HG02588 (cell line): Measurements from ENCODE around the gene DAB1.

Experiments
- ATAC-seq: cut with Tn5 transposase; IDR thresholded peaks from one replicate; pipeline ENCODE4 v1.9.1; 2021; ENCODE audit warnings: mild to moderate bottlenecking, moderate library complexity; ENCODE audit not compliant: unreplicated experiment

Gene DAB1

DNA sequence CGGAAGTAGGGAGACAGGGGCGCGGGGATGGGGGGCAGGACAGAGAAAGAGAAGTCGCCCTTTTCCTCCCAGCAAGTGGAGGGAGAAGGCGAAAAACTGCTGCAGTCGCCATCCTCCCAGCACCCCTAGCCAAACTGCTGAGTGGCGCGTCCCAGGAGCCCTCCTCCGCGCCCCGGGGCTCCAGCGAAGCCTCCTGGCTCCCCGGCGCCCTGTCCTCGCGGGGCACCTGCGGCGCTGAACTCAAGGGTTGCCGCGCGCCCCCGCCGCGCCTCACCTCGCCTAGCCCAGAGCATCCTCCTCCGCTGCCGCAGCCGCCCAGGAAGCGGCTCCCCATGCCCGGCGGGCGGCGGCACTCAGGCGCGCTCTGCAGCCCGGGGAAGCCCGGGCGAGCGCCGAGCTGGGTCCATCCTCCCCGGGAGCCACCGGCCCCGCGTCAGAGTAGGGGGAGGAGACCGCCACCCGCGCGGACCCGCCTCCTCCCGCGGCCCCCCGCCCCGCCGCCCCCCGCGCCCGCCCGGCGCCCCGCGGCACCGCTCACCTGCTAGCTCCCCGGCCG lies at the start of gene DAB1:
TSS of gene DAB1 (minus strand) at position 405 of the 556 bp plus-strand sequence. CDS start 133,030 bp downstream, outside the sequence.
- no peak for ATAC-seq

DNA sequence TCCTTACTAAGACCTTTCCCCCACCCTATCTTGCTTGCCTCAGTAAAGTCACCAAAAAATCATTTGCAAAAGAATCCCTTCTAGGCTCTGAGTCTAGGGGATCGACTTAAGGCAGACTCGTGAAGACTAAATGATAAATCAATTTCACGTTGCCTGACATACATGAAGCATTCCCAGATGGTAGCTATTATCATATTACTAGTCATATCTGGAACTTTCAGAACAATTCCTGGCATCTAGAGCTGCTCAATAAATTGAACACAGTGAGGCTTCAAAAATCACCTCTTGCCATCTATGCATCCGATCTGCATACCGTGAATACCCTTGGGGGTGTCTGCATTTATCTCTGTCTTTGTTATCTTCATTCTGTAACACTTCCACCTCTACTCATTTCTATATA lies 49.6 kb upstream of the DAB1 start:
- ATAC-seq, result no peak

DNA sequence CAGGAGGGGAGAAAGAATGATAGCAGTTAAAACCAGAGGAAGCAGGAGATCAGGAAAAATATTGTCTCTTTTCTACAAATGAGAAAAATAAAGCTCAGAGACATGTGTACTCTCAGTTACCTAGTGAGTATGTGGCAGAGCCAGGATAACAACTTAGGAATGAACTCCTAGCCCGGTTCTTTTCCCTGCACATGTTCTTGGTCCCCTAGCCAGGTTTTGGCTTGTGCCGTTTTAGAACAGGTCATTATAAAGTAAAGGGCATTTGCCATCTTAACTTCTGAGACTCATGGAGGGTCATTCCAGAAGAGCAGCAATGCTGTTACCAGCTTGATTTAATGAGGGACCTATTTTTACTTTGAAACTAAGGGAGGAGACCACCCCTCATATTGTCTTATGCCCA lies 48.1 kb upstream of the DAB1 start:
- no peak for ATAC-seq

DNA sequence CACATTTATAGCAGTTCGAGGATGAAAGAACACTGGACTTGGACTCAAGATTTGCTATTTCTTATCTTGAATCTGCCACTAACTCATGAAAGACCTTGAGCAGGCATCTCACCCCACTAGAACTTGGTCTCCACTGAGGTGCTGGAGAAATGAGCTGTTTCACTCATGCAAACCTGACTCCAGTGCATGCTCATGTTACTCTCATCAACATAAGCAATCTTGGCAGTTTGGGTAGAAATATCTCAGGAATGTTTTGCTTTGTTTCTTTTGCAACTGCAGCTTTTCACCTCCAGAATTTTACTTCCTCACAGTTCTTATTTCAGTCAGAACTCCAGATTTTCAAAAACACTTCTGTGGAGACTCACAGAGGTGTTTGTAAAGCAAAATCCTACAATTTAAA lies 46.2 kb upstream of the DAB1 start:
- no peak for ATAC-seq

DNA sequence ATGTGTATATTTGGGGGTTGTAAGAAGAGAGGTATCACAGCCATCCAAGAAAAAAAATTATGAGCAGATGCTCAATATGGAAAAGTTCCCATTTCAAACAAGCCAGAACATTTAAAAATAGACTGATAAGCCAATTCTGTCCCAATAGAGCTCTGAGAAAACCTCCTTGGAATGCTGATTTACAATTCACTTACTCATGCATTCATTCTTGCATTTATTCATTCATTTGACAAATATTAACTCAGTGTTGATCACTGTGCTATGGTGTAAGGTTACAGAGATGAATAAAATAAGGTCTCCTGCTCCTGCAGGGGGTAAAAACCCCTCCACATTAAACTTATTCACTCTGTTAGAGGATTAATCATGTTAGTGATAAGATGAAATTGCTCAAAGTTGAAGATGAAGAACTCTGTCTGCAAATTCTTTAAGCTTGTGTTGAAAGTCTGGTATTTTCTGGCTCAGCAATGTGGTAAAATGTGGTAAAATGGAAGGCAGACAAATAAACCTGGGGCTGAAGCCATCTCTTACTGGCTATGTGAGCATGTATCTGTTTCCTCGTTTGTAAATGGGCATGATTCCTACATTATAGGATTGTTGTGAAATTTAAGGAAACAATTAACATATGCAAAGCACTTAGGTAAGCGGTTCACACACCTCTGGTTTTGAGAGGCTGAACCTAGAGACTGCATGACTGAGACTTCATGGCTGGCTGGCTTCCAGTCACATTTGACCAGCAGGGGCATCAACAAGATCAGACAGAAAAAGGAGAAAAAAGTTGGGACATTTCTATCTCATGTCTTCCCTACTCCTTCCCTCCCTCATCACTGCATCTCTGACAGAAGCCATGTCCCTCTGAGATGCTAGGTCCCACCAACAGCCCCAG lies 45.0 kb upstream of the DAB1 start:
- no peak for ATAC-seq

DNA sequence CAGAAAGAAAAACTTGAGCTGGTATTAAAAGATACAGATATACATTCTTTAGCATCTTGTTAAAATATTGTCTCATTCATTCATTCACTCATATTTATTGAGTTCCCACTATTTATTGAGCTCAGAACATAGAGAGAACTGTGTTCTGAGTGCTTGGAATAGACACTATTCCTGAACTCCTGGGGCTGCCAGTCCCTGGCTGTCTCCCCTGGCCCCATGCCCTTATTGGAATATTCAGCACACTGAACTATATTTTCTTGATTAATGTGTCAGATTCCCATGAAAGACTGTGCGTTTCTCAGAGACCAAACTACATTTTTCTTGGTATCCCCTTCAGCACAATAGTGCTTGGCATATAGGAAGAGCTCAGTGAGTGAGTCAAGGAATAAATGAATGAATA lies 44.0 kb upstream of the DAB1 start:
- ATAC-seq, result no peak

DNA sequence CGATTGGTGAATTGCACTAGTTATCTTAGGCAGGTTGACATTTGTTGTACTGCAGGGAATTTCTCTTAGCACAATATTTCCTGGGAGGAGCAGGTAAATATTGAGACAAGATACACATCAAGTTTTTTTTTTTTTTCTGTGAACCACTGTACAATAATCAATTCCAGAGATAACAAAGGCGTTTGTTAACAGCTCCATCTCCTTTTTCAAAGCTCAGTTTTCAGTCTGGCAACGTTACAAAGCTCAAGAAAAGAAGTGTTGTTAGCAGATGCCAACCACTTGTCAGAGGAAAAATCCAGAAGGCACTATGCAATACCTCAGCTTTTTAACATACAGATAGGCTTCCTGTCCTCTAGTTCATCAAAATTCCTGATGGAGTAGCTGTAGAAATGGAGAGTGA lies 40.9 kb upstream of the DAB1 start:
- ATAC-seq, result no peak

DNA sequence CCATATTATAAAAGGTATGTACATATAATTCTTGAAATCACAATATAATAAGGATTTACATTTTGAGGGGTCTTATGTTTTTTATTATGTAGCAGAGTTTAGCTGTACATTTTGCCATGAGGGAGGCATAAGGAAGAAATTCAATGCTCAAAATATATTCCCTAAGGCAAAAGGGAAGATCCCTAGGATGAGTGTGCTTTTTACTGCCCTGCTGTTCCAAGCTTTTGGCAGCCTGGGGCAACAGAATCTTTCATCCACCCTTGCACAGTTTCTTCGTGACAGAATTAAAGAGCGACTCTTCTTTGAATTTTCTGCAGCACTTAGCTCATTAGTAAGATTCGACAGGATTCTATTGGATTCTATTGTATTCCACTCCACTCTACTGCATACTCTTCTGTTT lies 39.5 kb upstream of the DAB1 start:
- no peak for ATAC-seq

DNA sequence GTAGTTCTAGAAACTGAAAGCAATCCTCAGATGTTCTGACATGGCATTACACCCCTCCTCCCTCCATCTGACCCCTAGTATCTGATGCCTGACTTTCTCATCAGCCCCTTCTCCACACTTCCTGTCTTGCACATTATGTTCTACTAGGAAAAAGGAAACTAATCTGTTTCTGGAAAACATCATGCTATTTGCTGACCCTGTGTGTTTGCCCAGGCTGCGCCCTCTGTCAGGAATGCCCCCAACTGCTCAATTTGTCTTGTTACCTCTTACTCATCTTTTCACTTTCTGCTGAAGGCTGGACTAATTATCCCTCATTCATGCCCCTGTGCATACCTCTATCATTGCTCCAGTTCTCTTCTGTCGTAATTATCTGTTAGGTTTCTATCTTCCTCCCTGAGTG lies 37.5 kb upstream of the DAB1 start:
- no peak for ATAC-seq

DNA sequence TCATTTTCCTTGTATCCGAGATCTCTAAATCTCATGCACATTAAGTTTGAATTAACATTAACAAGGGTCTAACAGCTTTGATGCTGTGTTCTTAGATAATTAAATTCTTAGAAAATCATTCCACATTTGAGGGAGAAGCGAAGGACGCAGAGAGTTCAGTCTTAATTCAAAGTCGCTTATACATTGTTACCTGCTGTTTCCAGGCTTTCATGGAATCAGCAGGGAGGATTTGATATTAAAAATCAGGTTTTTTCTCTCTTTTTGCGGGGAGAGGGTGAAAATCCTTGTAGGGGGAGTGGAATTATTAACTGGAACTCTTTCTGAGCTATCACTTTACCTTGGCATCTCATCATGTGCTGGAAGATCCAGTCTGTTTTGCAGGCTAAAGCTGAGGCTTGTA lies 27.7 kb upstream of the DAB1 start:
- ATAC-seq, result no peak

DNA sequence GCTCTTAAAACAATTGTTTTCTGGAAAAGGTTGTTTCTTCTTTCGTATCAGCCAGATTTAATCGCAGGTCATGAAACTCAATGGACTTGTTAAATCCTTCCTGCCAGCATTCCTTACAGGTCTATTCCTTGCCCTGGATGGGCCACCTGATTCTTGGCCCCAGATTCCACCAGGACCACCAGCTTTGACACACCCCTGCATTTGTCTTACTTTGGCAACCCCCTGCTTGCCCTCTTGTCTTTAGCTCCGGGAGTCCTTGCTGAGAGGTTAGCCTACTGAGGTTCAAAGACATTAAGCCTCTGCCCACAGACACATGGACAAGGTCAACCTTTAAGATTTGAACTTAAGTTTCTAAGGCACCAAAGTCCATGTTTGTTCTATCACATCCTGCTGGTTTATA lies 27.1 kb upstream of the DAB1 start:
- ATAC-seq, result no peak

DNA sequence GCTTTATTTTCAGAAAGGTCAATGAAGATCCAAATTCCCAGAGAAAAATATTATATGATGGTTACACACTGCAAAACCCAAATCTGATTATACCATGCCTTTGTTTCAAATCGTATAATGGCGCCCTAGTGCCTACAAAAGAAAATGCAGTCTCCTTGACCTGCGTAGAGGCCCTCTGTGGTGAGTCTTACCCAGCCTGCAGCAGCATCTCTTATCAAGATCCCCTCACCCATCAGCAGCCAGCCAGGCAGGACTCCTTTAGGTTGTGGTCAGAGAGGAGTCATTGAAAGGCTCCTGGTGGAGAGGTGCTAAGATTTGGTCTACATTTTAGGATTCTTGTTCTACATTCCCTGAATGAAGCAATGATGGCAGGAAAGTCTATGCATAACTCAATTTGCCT lies 23.7 kb upstream of the DAB1 start:
- ATAC-seq, result no peak

DNA sequence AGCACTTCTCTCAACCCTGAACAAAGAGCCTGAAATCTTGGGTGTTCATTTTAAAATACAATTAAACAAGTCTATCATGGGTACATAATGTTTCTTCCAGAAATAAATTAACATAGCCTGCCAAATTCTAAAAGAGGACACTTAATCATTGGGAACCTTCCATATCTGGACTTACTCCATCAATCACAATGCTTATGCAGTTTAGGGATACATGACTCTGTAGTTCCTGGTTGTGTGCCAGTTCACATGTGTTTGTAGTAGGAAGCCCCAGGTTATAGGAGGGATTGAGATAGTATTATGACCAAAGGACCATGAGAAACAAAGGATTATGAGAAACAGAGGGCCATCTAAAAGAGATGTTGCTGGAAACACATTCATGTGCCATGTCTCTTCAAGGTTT lies 19.1 kb upstream of the DAB1 start:
- no peak for ATAC-seq

DNA sequence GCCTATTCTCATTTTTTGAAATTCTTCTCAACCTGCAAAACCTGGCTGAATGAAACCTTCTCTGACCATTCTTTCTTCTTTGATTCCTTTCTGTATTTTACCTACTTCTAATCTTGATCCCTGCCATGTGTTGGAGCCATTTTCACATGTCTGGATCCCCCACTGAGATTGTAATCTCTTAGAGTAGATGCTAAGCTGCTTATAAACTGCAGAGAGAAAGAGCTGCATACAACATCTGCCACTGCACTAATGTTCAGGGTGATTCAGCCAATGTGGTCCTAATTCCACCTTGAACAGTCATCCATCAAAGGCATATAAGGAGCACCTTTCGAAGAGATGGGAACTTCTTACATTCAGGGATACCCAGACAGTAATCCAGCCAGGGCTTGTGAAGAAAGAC lies 16.2 kb upstream of the DAB1 start:
- ATAC-seq, result no peak

DNA sequence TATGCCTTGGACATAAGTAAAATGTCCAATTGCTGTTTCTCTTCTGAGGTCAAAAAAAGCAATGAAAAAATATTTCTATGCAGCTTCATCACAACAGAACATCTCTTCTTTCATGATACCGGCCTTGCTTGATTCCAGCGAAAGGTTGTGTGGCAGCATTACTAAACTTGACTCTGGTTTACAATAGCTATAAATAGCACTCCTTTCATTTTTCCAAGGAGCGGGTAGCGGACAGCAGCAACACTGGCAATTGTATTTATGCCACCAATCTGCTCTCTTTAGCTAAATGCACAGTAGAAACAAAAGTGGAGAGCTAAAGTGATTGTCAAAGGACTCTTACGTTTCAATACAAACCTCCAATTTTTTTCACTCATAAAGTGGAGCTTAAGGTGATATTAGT lies 7.5 kb upstream of the DAB1 start:
- no peak for ATAC-seq

DNA sequence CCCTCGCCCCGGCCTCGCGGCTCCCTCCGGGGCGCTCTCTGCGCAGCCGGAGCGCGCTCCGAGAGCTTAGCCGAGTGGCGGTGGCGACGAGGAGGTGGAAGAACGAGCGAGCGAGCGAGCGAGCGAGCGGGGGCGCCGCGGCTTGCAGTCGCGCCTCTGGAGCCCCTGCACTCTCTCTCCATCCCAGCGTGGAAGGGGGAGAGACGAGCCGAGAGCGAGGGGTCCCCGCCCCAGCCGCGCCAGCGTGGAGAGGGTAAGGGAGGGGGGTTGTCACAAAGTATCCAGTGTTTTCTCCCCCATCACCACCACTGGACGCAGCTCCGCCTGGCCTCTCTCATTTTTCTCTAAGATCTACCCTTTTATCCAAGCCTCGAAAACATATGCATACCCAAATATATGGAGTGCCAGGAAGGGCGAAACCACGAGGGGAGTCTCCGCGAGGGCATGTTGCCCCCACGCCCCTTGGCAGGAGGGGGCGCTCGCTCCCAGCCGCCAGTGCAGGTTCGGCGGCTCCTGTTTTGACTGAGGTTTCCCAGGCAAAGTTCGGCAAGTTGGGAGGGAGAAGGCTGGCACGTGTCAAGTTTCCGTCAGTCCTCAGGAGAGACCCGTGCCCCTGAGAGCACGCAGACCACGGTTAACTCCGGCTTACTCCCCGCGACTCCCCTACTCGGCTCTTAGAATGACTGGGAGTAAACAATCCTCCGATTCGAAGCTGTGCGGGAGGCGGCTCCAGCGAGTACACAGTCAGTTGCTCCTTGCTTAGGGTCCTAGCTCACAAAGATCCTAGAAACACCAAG lies 569 bp upstream of the DAB1 start:
- ATAC-seq, result no peak

DNA sequence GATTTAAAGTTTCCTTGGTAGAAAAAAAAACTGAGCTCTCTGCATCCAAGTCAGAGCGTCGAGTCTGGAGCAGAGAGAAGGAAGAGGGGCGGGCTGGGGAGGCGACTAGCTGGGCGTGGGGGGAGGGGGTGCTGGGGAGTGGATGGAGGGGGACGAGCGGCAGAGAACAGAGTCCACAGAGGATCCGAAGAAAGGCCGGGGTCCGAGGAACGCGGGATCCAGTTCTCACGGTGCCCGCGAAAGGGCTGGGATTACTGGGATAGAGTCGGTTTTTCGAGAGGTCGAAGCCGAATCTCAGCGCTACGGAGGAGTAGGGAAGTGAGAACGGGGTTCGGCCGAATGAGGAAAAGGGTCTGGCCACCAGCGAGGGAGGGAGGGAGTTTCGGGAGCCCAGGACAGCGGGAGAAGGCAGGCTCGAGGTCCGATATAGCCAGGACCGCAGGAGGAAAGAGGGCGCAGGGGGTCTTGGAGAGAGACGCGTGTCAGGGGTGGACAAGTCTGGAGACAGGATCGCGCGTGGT lies 665 bp downstream of the DAB1 start:
- ATAC-seq, result no peak

DNA sequence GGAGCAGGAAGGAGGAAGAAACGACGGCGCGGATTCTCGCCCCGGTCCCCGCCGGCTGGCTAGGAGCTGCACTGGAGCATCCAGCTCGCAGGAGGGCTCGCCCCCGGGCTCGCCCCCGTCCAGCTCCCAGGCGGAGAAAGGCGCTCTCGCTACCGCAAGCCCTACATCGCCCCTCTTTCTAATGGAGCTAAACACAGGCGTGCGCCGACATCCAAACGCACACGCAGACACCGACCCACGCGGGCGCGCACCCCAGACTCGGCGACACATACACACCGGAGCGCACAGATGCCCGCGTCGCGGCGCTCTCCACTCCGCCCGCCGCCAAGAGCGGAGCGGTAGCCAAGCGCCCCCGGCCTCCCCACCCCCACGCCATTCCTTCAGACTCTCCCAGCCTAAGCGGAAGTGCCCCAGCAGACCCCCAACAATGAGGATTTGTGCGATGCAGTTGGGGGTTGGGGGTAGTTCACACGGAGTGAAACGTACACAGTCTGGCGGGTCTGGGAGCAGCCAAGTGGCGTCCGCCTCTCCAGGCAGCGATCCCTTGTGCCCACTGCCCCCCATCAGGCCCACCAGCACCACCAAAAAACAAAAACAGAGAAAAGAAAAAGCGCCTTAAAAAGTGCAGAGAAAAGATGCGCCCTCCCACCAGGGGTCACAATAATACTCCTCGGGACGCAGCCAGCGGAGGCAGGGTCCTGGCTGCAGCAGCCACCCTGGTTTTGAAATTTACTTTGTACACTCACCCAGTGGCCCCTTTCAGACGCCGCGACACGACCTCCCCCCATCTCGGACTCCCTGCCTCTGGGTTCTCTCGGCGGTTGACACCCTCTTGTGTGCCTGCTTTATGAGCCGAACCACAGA lies 1.4 kb downstream of the DAB1 start:
- ATAC-seq, result no peak

DNA sequence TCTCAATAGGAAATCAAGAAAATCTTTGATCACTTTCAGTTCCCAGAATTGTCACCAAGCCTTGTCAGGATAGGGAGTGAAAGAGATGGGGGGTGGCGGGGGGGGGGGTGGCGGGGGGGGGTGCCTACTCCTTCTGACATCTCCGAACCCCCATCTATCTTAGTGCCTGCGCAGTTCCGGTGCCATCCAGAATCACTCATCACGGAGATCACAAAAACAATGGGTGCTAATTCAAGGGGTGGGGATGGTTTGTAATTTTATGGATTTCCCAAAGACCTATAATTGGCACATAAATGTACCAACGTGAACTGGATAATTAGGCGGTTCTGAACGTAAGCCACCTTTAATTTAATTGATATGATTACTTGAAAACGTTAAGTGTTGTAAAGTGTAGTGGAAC lies 2.1 kb downstream of the DAB1 start:
- no peak for ATAC-seq

DNA sequence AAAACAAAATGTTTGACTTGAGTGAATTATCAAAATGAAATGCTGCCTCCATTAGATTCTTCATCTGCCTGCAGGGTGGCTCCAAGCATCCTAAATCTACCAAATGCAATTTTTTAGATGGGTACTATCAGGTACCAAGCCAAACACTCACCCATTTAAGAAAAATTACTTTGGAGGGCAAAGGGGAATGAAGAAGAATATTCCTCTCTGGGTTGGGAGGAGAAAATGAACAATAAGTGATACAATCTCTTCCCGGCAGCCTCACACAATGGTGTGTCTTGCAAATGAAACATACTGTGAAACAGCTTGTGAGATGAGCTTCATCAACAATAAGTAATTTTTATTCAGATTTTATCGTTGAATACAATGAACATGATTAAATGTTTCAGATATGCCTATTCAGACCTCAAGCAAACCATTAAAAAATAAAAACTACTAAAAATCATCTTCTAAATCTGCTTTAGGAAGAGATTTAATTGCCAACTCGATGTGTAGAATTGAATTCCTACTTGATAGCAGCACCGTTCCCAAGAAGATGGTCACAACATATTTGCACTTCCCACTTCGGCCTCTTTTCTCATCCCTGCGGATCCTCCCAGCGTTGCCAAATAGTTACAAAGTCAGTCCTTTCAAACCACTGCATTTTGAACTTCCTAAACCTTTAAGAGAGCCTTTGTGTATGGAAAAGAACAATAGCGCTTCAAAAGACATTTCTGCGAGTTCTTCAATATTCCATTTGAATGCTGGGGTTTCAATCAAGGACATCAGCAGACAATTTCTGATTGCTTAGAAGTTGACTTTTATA lies 2.7 kb downstream of the DAB1 start:
- no peak for ATAC-seq
